Karpas-422 (cell line): ENCODE measurements around the gene CD28. TPM values are rescaled to one million over a fixed set of nuclear protein-coding genes. Genes with fewer than 3 reads are reported as not detected.

Source experiments
- DNase-seq: peaks from one replicate; pipeline ENCODE4 v3.0.0-alpha.2; 2015
- H2AFZ ChIP-seq: fragments of 200-600 bp; sonication (generic); 2 replicates; pipeline ENCODE4 v1.6.1; 2014; ENCODE audit warnings: antibody characterized with exemption, low read length, mixed read lengths
- H3K27ac ChIP-seq: fragments of 200-600 bp; sonication (generic); 2 replicates; pipeline ENCODE4 v1.5.1; 2014; ENCODE audit warnings: mild to moderate bottlenecking, low read length, moderate library complexity
- H3K27me3 ChIP-seq: fragments of 200-600 bp; sonication (generic); 2 replicates; pipeline ENCODE4 v1.6.1; 2014; ENCODE audit warnings: low read length, mixed read lengths
- H3K36me3 ChIP-seq: fragments of 200-600 bp; sonication (generic); 2 replicates; pipeline ENCODE4 v1.6.1; 2014; ENCODE audit warnings: low read length, mixed read lengths; ENCODE audit not compliant: insufficient read depth
- H3K4me1 ChIP-seq: fragments of 200-600 bp; sonication (generic); 2 replicates; pipeline ENCODE4 v1.6.1; 2014; ENCODE audit warnings: mild to moderate bottlenecking, low read length, mixed read lengths
- H3K4me2 ChIP-seq: fragments of 200-600 bp; sonication (generic); 2 replicates; pipeline ENCODE4 v1.6.1; 2014; ENCODE audit warnings: low read length, low read depth, mild to moderate bottlenecking; ENCODE audit not compliant: poor library complexity, severe bottlenecking
- H3K4me3 ChIP-seq: fragments of 200-600 bp; sonication (generic); 2 replicates; pipeline ENCODE4 v1.5.1; 2014; ENCODE audit warnings: mild to moderate bottlenecking, antibody characterized with exemption, low read length, mixed read lengths
- H3K79me2 ChIP-seq: fragments of 200-600 bp; sonication (generic); 2 replicates; pipeline ENCODE4 v1.6.1; 2014; ENCODE audit warnings: mild to moderate bottlenecking, low read length, mixed read lengths
- H3K9ac ChIP-seq: fragments of 200-600 bp; sonication (generic); 2 replicates; pipeline ENCODE4 v1.6.0; 2014; ENCODE audit warnings: low read length
- H3K9me2 ChIP-seq: fragments of 200-600 bp; sonication (generic), shearing (Covaris generic); replicated peaks from 2 replicates; pipeline ENCODE4 v1.6.0; 2014; ENCODE audit warnings: mild to moderate bottlenecking, low read length, moderate library complexity; ENCODE audit not compliant: insufficient read depth
- H3K9me3 ChIP-seq: fragments of 300-700, 200-600 bp; sonication (generic); 2 replicates; pipeline ENCODE4 v1.6.1; 2014; ENCODE audit warnings: low read length, mixed read lengths
- H4K20me1 ChIP-seq: fragments of 200-600 bp; sonication (generic); 2 replicates; pipeline ENCODE4 v1.6.1; 2014; ENCODE audit warnings: mild to moderate bottlenecking, antibody characterized with exemption, low read length, low read depth; ENCODE audit not compliant: insufficient read depth
- total RNA-seq: library from RNA; depleted of rRNA; stranded (reverse); fragments of >200 nt; shearing (Covaris generic); gene quantifications from 2 replicates; pipeline ENCODE4 v1.2.3, GENCODE V29; 2014; ENCODE audit warnings: low replicate concordance

The CD28 gene
- total RNA-seq, 1 experiment from 2014 or later = not detected

GRCh38 chr2:203750346-203751068 is 44.1 kb downstream of the CD28 start:
- no peak overlapping the region for H3K9ac ChIP-seq
- no peaks in the 10 kb centered on the region for H3K79me2 ChIP-seq
- no peak overlapping the region for H3K4me2 ChIP-seq
- H3K36me3 ChIP-seq = no peaks in the 10 kb centered on the region
- no peak overlapping the region for H2AFZ ChIP-seq
- no peak for DNase-seq
- H3K4me1 ChIP-seq = no peaks in the 10 kb centered on the region
- H3K4me3 ChIP-seq = no peak overlapping the region
- no peaks in the 10 kb centered on the region for H4K20me1 ChIP-seq
- no peaks in the 10 kb centered on the region for H3K9me2 ChIP-seq
- H3K27ac ChIP-seq = no peak overlapping the region
- H3K9me3 ChIP-seq = no peaks in the 10 kb centered on the region; the same call in 1 of the 2 replicates
- no peaks in the 10 kb centered on the region for H3K27me3 ChIP-seq

DNA sequence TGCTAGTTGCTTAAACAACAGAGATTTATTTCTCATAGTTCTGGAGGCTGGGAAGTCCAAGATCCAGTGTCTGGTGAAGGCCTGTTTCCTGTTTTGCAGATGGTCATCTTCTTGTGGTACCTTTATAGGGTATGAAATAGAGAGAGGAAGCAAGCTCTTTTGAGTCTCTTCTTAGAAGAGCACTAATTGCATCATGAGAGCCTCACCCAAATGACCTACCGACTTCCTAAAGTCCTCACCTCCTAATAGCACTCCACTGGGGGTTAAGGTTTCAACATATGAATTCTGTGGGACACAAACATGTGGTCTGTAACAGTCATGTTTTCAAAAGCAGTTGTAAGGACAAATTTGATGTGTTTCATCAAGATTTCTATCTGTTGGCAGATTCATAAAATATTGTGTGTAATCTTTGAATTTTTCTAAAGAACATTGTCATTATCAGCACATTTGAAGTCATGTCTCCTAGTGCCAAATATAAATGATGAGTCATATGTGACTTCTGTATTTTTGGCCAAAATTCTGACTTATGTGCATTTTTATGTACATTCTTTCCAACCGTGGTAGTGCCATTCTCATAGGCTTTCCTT is 45.3 kb downstream of the CD28 start:
- Histone ChIP-seq H3K4me2 (no peak overlapping the region), H3K9me3 (peaks cover 8% of the 10 kb centered on the region), H3K27me3 (no peaks in the 10 kb centered on the region), H4K20me1 (no peaks in the 10 kb centered on the region), H3K9ac (no peak overlapping the region), H2AFZ (no peak overlapping the region), H3K9me2 (no peaks in the 10 kb centered on the region), H3K4me3 (no peak overlapping the region), H3K36me3 (no peaks in the 10 kb centered on the region), H3K79me2 (no peaks in the 10 kb centered on the region), H3K4me1 (no peaks in the 10 kb centered on the region), H3K27ac (no peak overlapping the region)
- no peak for DNase-seq

DNA sequence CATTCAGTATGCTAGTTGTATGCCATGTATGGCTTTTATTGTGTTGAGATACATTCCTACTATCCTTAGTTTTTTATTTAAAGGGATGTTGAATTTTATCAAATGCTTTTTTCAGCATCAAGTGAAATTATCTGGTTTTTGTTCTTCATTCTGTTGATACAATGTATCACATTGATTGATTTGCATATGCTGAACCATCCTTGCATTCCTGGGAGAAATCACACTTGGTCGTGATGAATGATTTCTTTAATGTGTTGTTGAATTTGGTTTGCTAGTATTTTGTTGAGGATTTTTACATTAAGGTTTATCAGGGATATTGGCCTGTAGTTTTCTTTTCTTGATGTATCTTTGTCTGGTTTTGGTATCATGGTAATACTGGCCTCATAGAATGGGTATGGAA is 49.7 kb downstream of the CD28 start:
- no peaks in the 10 kb centered on the region for H3K4me1 ChIP-seq
- no peak overlapping the region for H3K4me2 ChIP-seq
- no peaks in the 10 kb centered on the region for H3K27me3 ChIP-seq

GRCh38 chr2:203758841-203759689 is 52.6 kb downstream of the CD28 start:
- Histone ChIP-seq H3K9me3 (peaks cover 8% of the 10 kb centered on the region), H3K27ac (no peak overlapping the region), H4K20me1 (no peaks in the 10 kb centered on the region), H3K27me3 (no peaks in the 10 kb centered on the region), H3K4me2 (no peak overlapping the region), H3K79me2 (no peaks in the 10 kb centered on the region), H3K9me2 (no peaks in the 10 kb centered on the region), H3K4me3 (no peak overlapping the region), H3K4me1 (no peaks in the 10 kb centered on the region), H3K9ac (no peak overlapping the region), H3K36me3 (no peaks in the 10 kb centered on the region), H2AFZ (no peak overlapping the region)
- DNase-seq = no peak

More for the DNA sequence above, 49.7 kb downstream of the CD28 start:
- H4K20me1 ChIP-seq = no peaks in the 10 kb centered on the region
- H3K4me3 ChIP-seq = no peak overlapping the region
- no peak overlapping the region for H3K27ac ChIP-seq
- no peaks in the 10 kb centered on the region for H3K9me2 ChIP-seq
- no peak overlapping the region for H3K9ac ChIP-seq
- peaks cover 8% of the 10 kb centered on the region for H3K9me3 ChIP-seq
- H3K79me2 ChIP-seq = no peaks in the 10 kb centered on the region
- H3K36me3 ChIP-seq = no peaks in the 10 kb centered on the region
- DNase-seq = no peak
- H2AFZ ChIP-seq = no peak overlapping the region

- no peak overlapping the region for H3K9ac ChIP-seq
- no peaks in the 10 kb centered on the region for H4K20me1 ChIP-seq
- no peaks in the 10 kb centered on the region for H3K79me2 ChIP-seq
- H3K27me3 ChIP-seq = no peaks in the 10 kb centered on the region
- H3K4me3 ChIP-seq = no peak overlapping the region
- no peak overlapping the region for H3K4me2 ChIP-seq
- H3K27ac ChIP-seq = no peak overlapping the region
- H3K4me1 ChIP-seq = no peaks in the 10 kb centered on the region
- no peaks in the 10 kb centered on the region for H3K36me3 ChIP-seq
- DNase-seq = no peak
- H2AFZ ChIP-seq = no peak overlapping the region
- H3K9me3 ChIP-seq = peaks cover 8% of the 10 kb centered on the region
- no peaks in the 10 kb centered on the region for H3K9me2 ChIP-seq
Observed at GRCh38 chr2:203759690-203760365, 53.4 kb downstream of the CD28 start.

GRCh38 chr2:203761121-203761520 is 54.7 kb downstream of the CD28 start:
- Histone ChIP-seq H3K4me3 (no peak overlapping the region), H3K9me3 (peaks cover 4% of the 10 kb centered on the region), H4K20me1 (no peaks in the 10 kb centered on the region), H3K27ac (no peak overlapping the region), H3K27me3 (no peaks in the 10 kb centered on the region), H2AFZ (no peak overlapping the region), H3K36me3 (no peaks in the 10 kb centered on the region), H3K4me2 (no peak overlapping the region), H3K79me2 (no peaks in the 10 kb centered on the region), H3K9me2 (no peaks in the 10 kb centered on the region), H3K4me1 (no peaks in the 10 kb centered on the region), H3K9ac (no peak overlapping the region)
- DNase-seq = no peak

DNA sequence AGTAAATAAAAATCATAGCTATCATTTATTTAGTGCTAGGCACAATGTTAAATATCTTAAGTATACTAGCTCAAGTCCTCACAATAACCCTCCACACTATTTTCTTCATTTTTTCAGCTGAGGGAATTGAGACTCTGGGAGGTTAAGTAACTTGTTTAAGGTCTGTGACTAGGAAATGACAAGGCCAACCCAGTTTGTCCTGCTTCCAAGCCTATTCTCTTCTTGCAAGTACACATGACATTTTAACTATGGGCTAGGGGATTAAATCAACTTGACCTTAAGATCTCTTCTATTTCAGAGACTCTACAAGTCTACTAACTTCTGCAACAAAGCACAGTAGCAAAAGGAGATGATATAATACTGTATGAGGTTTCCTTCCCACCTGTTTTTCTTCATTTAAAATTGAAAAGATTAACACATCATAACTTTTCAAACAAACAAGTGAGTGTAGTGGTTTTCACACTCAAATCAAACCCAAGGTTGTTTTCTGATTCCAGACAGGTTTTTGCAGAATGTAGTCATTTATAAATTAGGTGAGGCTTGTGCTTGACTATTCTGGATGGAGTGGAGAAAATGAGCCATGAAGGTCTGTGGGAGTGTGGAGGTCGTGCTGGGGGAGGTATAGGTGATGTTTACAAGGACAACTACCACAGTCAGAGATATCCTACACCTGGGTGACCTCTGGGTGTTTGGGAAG is 57.0 kb downstream of the CD28 start:
- Histone ChIP-seq H3K27me3 (no peaks in the 10 kb centered on the region), H3K9me2 (no peaks in the 10 kb centered on the region), H3K4me1 (no peaks in the 10 kb centered on the region), H4K20me1 (no peaks in the 10 kb centered on the region), H3K9ac (no peak overlapping the region), H3K79me2 (no peaks in the 10 kb centered on the region), H3K36me3 (no peaks in the 10 kb centered on the region), H3K4me2 (no peak overlapping the region), H2AFZ (no peak overlapping the region), H3K4me3 (no peak overlapping the region), H3K27ac (no peak overlapping the region), H3K9me3 (no peaks in the 10 kb centered on the region)
- DNase-seq = no peak
